Skin epidermis (tissue), 12 donors: Measurements from ENCODE around the gene GZMM.

Source experiments
- H3K27ac ChIP-seq, 21 experiments: fragments of 200-600 bp; sonication (generic) in 11 of 21; one replicate each; pipeline ENCODE4 v1.5.0; 2020; ENCODE audit warnings: mild to moderate bottlenecking in 3 of 21, inconsistent platforms in 2 of 21, moderate library complexity in 2 of 21
- H3K4me3 ChIP-seq, 7 experiments: fragments of 200-600 bp; sonication (generic) in 2 of 7; one replicate each; pipeline ENCODE4 v1.5.0; 2020; ENCODE audit warnings: inconsistent platforms in 2 of 7, mild to moderate bottlenecking in 2 of 7, moderate library complexity in 1 of 7

The GZMM gene

GRCh38 chr19:510606-511100, 33.2 kb upstream of the GZMM start:
- peak overlapping the region in 6 of 7 experiments; percentile 7 to 26 (median 10) for H3K4me3 ChIP-seq
- H3K27ac ChIP-seq: peak overlapping the region in 20 of 21 experiments; percentile 34 to 95 (median 78)

GRCh38 chr19:511101-511851, 32.6 kb upstream of the GZMM start:
- Histone ChIP-seq H3K27ac (peak overlapping the region in 20 of 21 experiments; percentile 34 to 95 (median 78)), H3K4me3 (peak overlapping the region in 6 of 7 experiments; percentile 7 to 26 (median 10))

DNA sequence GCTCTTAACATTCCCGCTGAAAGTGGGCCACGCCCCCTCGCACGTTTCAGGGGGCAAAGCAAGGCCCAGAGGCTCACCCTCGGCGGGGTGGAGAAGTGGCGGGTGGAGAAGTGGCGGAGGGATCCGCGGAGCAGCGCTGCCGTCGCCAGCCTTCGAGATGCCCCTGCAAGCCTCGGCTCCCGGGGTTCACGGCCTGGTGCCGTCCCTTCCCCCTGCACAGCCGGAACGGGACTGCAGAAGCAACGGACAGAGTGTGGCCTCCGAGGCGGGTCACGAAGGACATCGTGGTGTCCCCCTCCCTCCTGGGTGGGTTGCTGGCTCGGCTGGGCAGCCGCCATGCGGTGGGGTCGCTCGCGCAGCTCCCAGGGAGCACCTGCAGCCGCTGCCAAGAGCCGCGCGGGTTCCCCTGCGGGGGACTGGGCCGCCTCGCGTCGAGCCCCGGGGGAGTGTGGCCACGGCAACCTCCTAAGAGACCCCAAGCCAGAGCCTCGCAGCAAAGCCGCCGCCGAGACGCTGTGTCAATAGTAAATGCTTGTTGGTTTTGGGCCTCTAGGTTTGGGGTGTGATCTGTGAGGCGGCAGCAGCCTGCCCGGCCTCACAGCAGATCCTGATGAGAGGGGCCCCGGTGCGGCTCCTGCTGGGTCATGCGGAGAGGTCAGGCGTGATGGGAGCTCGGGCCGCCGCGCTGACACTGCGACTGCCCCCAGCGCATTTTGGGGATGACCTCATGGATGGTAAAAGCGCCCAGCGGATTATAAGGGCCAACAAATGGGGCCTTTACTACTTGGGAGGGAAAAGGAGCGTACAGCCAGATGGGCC, 31.1 kb upstream of the GZMM start:
- no peak overlapping the region for H3K4me3 ChIP-seq
- peak overlapping the region in 4 of 21 experiments; percentile 81 to 95 (median 84) for H3K27ac ChIP-seq

GRCh38 chr19:513368-514165, 30.3 kb upstream of the GZMM start:
- H3K27ac ChIP-seq: no peak overlapping the region
- no peak overlapping the region for H3K4me3 ChIP-seq

DNA sequence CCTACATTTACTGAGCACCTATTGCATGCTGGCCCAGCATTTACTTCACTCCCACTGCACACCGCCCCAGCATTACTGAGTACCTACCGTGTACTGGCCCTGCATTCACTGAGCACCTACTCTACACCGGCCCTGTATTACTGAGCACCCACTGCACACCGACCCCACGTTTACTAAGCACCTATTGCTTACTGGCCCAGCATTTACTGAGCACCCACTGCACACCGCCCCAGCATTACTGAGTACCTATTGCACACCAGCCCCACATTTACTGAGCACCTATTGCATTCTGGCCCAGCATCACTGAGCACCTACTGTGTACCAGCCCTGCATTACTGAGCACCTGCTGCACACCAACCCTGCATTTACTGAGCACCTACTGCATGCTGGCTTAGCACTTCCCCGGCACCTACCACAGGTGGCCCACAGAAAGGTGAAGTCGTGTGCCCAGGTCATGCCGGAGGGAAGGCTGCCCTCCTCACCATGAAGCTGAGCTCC, 29.6 kb upstream of the GZMM start:
- no peak overlapping the region for H3K4me3 ChIP-seq
- no peak overlapping the region for H3K27ac ChIP-seq

DNA sequence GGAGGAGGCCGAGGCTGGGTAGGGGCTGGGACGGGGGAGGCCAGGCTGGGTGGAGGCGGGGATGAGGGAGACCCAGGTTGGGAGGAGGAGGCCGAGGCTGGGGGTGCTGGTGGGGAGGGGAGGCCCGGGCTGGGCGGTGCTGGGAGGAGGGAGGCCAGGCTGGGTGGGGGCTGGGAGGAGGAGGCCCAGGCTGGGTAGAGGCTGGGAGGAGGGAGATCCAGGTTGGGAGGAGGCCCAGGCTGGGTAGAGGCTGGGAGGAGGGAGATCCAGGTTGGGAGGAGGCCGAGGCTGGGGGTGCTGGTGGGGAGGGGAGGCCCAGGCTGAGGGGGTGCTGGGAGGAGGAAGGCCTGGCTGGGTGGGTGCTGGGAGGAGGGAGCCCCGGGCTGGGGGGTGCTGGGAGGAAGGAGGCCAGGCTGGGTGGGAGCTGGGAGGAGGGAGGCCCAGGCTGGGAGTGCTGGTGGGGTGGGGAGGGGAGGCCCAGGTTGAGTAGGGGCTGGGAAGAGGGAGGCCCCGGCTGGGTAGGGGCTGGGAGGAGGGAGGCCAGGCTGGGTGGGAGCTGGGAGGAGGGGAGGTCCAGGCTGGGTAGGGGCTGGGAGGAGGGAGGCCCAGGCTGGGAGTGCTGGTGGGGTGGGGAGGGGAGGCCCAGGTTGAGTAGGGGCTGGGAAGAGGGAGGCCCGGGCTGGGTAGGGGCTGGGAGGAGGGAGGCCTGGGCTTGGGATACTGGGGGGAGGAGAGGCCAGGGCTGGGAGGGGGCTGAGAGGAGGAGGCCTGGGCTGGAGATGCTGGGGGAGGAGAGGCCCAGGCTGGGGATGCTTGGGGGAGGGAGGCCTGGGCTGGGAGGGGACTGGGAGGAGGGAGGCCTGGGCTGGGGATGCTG, 25.9 kb upstream of the GZMM start:
- H3K4me3 ChIP-seq: no peak overlapping the region

DNA sequence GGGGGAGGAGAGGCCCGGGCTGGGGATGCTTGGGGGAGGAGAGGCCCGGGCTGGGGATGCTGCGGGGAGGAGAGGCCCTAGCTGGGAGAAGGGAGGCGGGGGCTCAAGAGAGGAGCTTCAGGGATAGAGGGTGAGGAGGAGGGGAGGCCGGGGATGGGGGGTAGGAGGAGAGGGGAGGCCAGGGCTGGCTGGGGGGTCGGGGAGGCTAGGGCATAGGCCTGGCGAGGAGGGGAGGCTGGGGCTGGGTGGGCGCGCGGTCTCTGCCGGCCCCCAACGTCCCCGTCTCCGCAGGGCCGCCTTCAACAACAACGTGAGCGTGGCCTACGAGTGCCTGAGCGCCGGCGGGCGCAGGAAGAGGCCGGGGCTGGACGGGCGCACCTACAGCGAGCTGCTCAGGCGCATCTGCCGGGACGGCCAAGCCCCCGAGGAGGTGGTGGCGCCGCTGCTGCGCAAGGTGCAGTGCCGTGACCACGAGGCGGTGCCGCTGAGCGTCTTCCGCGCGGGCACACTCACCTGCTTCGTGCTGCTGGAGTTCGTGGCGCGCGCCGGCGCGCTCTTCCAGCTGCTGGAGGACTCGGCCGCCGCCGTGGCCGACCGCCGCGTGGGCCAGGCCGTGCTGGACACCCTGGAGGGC, 25.1 kb upstream of the GZMM start:
- H3K4me3 ChIP-seq: no peak overlapping the region
- peak overlapping the region in 1 of 21 experiments; percentile 5 for H3K27ac ChIP-seq

More for the DNA sequence above, 25.9 kb upstream of the GZMM start:
- H3K27ac ChIP-seq: no peak overlapping the region

DNA sequence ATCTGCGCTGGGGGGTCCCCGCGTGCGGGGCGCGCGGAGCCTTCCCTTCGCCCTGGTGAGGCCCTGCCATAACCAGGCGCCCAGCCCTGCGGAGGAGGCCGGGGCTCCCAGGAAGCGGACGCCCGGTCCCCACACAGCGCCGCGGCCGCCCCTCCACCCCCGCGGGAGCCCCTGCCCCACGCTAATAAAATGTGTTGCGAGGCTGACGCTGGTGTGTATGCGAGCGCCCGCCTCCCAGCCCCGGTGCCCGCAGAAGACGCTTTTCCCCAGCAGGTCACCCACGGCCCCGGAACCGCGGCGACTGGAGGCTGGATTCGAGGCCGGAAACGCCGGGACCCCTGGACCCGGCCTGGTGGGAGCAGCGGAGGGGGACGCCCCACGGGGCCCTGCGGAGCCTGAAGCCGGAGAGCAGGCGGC, 24.4 kb upstream of the GZMM start:
- H3K27ac ChIP-seq: no peak overlapping the region
- no peak overlapping the region for H3K4me3 ChIP-seq

GRCh38 chr19:522726-523125, 21.1 kb upstream of the GZMM start:
- no peak overlapping the region for H3K27ac ChIP-seq
- no peak overlapping the region for H3K4me3 ChIP-seq

GRCh38 chr19:524062-524674, 19.7 kb upstream of the GZMM start:
- Histone ChIP-seq H3K27ac (no peak overlapping the region), H3K4me3 (no peak overlapping the region)

GRCh38 chr19:525029-525428, 18.8 kb upstream of the GZMM start:
- Histone ChIP-seq H3K4me3 (no peak overlapping the region), H3K27ac (no peak overlapping the region)

- H3K27ac ChIP-seq: no peak overlapping the region
- no peak overlapping the region for H3K4me3 ChIP-seq
These were observed 17.9 kb upstream of the GZMM start for GRCh38 chr19:525857-526419.

DNA sequence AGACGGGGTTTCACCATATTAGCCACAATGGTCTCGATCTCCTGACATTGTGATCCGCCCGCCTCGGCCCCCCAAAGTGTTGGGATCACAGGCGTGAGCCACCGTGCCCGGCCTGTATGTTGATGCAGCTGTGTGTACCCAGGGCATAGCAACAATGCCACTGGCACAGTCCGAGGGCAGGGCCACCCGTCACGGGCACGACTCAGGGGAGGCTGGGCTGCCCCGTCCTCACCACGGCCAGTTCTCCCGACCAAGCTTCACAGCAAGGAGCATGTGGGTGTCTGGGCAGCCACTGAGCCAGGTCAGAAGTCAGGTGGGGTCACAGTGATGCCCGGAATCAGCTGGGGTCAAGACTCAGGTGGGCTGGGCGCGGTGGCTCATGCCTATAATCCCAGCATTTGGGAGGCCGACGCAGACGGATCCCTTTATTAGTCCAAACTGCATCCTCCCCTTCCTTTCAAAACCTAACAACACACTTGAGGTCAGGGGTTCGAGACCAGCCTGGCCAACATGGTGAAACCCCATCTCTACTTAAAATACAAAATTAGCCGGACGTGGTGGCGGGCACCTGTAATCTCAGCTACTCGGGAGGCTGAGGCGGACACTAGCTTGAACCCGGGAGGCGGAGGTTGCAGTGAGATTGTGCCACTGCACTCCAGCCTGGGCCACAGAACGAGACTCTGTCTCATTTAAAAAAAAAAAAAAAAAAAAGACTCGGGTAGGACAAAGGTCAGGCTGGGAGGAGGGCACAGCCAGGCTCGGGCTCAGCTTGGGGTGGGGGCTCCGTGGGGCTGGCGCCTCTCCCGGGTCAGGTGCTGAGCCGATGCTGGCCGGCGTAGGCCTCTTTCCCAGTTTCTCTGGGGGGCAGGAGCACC, 13.5 kb upstream of the GZMM start:
- H3K4me3 ChIP-seq: peak overlapping the region; percentile 69 to 99 (median 96)
- H3K27ac ChIP-seq: peak overlapping the region in 19 of 21 experiments; percentile 91 to 99 (median 97)

DNA sequence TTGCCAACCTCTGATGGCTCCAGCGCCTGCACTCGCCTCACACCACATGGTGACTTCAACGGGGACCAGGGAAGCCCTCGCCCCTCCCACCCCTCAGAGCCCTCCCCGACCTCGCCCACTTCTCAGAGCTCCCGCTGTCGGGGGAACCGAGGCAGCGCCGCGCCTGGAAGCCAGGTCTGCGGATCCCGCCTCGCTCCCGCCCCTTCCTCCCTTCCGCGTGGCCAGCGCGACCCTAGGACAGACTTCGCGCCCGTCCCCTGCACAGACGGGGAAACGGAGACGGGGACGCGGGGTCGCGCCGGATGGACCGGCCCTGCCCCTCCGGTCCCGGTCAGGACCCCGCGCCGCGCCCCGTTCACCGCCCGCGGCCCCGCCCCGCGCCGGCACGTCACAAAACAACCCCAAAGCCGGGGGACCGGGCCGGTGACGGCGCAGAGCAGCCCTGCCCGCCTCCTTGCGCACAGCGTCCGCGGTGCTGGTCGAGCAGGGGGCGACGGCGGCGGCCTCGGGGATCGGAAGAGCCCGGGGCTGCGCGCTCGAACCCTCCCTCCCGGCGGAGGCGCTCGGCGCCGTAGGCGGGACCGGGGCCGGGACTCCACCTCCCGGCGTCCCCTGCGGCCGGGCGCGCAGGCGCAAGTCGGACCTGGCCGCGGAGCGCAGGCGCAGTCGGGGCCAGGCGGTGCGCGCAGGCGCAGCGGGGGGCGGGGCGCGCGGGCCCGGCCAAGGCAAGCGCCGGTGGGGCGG, 12.7 kb upstream of the GZMM start:
- Histone ChIP-seq H3K4me3 (peak overlapping the region; percentile 69 to 99 (median 96)), H3K27ac (peak overlapping the region; percentile 81 to 99 (median 96))

- H3K27ac ChIP-seq: peak within 1 kb of the TSS; percentile 81 to 99 (median 96)
- H3K4me3 ChIP-seq: peak within 1 kb of the TSS; percentile 69 to 99 (median 96)
These were observed 11.9 kb upstream of the GZMM start, which contains the start of gene CDC34 for GRCh38 chr19:531753-532560. CDC34 (plus strand) TSS chr19:531760; CDS start chr19:531932, 172 bp downstream.
